ENCODE measurements around the gene NCOA3. TPM values are rescaled to one million over a fixed set of nuclear protein-coding genes. Genes with fewer than 3 reads are reported as not detected.

Gene NCOA3
- total and polyA plus RNA-seq, 2 of the 8 experiments (the other 6 are each of a cell fraction or from before 2014, with no cell fraction given): 7.9 to 24.7 TPM

DNA sequence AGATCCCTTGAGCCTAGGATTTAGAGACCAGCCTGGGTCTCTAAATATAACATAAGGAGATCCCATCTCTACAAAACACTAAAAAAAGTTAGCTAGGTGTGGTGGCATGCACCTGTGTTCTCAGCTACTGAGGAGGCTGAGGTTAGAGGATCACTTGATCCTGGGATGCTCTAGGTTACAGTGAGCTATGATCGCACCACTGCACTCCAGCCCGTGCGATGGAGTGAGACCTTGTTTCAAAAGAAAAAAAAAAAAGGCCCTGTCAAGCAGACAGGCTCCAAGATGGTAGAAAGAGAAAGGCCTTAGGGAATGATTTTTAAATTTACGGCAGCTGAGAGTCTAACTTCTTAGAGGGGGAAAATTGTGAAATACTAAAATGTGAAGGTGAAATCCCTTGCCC is 22.6 kb upstream of the NCOA3 start:
- POLR2A ChIA-PET (ENCODE audit: partially characterized antibody): no interaction called here
- FAIRE-seq: no peak
- TF ChIP-seq HDAC6 (IDR thresholded peaks at IDR 0.05; ENCODE audit: low read depth, low read length) (no peak), RAD21 (IDR thresholded peaks at IDR 0.05 in 1 of 2, conservative IDR thresholded peaks at IDR 0.05 in 1 of 2; ENCODE audit: low read depth in 2 of 2, low read length in 2 of 2) (no peak), PHF8 (conservative IDR thresholded peaks at IDR 0.05; ENCODE audit: low read depth, low read length) (no peak), ASH2L (IDR thresholded peaks at IDR 0.05; ENCODE audit: low read length) (no peak), YY1 (IDR thresholded peaks at IDR 0.05; ENCODE audit: low read depth, low read length) (no peak), CHD1 (IDR thresholded peaks at IDR 0.05; ENCODE audit: low read depth, low read length) (no peak), CREB1 (IDR thresholded peaks at IDR 0.05) (no peak), CBX8 (IDR thresholded peaks at IDR 0.05; ENCODE audit: borderline replicate concordance, low read depth, low read length) (no peak)
- TF ChIP-seq, protein P1, sequence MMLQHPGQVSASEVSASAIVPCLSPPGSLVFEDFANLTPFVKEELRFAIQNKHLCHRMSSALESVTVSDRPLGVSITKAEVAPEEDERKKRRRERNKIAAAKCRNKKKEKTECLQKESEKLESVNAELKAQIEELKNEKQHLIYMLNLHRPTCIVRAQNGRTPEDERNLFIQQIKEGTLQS (IDR thresholded peaks at IDR 0.05; ENCODE audit: insufficient read depth, low read depth, low read length): no peak

More for the DNA sequence above, 22.6 kb upstream of the NCOA3 start:
- no peak overlapping the region for H3K4ac ChIP-seq (replicated peaks; ENCODE audit: insufficient read length, low read depth, low read length)
- H3K27me3 ChIP-seq (replicated peaks in 1 of 4; ENCODE audit: control insufficient read depth in 3 of 4, extremely low read depth in 1 of 4, insufficient read depth in 3 of 4, low read length in 3 of 4): no peaks in the 10 kb centered on the region
- no peaks in the 10 kb centered on the region for H3K36me3 ChIP-seq (ENCODE audit: control insufficient read depth in 2 of 4, insufficient read depth in 4 of 4, low read length in 3 of 4)
- no peak overlapping the region for H3K14ac ChIP-seq (ENCODE audit: insufficient read length)
- no peaks in the 10 kb centered on the region for H3K79me2 ChIP-seq (ENCODE audit: control insufficient read depth in 1 of 2, insufficient read depth in 2 of 2, low read length in 2 of 2)
- H3K18ac ChIP-seq (ENCODE audit: extremely low read depth, low read length): no peak overlapping the region
- H2BK120ac ChIP-seq (replicated peaks; ENCODE audit: low read depth, low read length): no peak overlapping the region
- no peaks in the 10 kb centered on the region for H3K9me3 ChIP-seq (ENCODE audit: insufficient read depth in 2 of 2, low read depth in 1 of 2, low read length in 1 of 2)
- no peaks in the 10 kb centered on the region for H4K20me1 ChIP-seq (replicated peaks in 1 of 2; ENCODE audit: control insufficient read depth in 1 of 2, insufficient read depth in 2 of 2, low read length in 2 of 2)
- no peak for DNase-seq (ENCODE audit: low read depth in 1 of 2, low spot score in 2 of 2)
- H4K91ac ChIP-seq (replicated peaks; ENCODE audit: insufficient read length, low read length): no peak overlapping the region
- no peak overlapping the region for H2BK20ac ChIP-seq (ENCODE audit: low read length)
- H2BK5ac ChIP-seq (ENCODE audit: low read depth, low read length): no peak overlapping the region
- H3K23ac ChIP-seq (ENCODE audit: insufficient read length): no peak overlapping the region
- no peak overlapping the region for H3K4me2 ChIP-seq (ENCODE audit: insufficient read depth in 1 of 2, low read depth in 2 of 2, low read length in 2 of 2)
- H2BK15ac ChIP-seq (ENCODE audit: low read length): no peak overlapping the region
- no peak overlapping the region for H2AFZ ChIP-seq (ENCODE audit: low read length)
- CTCF ChIA-PET (ENCODE audit: partially characterized antibody): interaction anchor here (0.7 kb wide), 1 partner anchor 182 kb away, joined by 3 read pairs; no protein-coding TSS in a partner anchor
- no peaks in the 10 kb centered on the region for H3K4me1 ChIP-seq (replicated peaks in 1 of 4; ENCODE audit: control insufficient read depth in 3 of 4, insufficient read depth in 4 of 4, low read length in 3 of 4)
- no peak overlapping the region for H4K5ac ChIP-seq (ENCODE audit: insufficient read length, low read depth, low read length)
- H3K23me2 ChIP-seq (ENCODE audit: low read depth, low read length): no peaks in the 10 kb centered on the region
- no peak overlapping the region for H3K4me3 ChIP-seq (ENCODE audit: extremely low read depth in 1 of 4, insufficient read depth in 2 of 4, low read depth in 3 of 4, low read length in 4 of 4)
- H3K56ac ChIP-seq (replicated peaks; ENCODE audit: insufficient read length, low read depth, low read length): no peak overlapping the region
- no peak overlapping the region for H3K27ac ChIP-seq (ENCODE audit: low read depth, low read length)
- 89% methylated on average over 4 of the region's 4 CpGs; no CpG with 5 or more reads in 1 of the 2 experiments for WGBS, 2 experiments (ENCODE audit: extremely low coverage in 1 of 2, insufficient coverage in 1 of 2, insufficient read length in 1 of 2, insufficient replicate concordance in 2 of 2, low coverage in 1 of 2, low lambda C conversion rate in 2 of 2, missing lambda C conversion rate in 1 of 2)
- no peak overlapping the region for H2BK12ac ChIP-seq (ENCODE audit: low read depth, low read length)
- no peak overlapping the region for H3K9ac ChIP-seq (replicated peaks in 1 of 4; ENCODE audit: extremely low read depth in 1 of 4, low read depth in 3 of 4, low read length in 3 of 4)
- H4K8ac ChIP-seq (ENCODE audit: extremely low read depth, insufficient read depth, low read length): no peak overlapping the region
- no peak overlapping the region for H2AK5ac ChIP-seq (ENCODE audit: low read depth, low read length)
- H3K79me1 ChIP-seq (ENCODE audit: low read depth, low read length): no peaks in the 10 kb centered on the region
